Ammon's horn (tissue), 1 donor: ENCODE measurements around the gene ERBB4.

Experiments
- DNase-seq: peaks from one replicate; pipeline ENCODE4 v3.0.0-alpha.2; 2016; ENCODE audit warnings: low spot score

ERBB4 gene

GRCh38 chr2:211333377-211333776 is 1205.2 kb downstream of the ERBB4 start:
- DNase-seq, result no peak

- DNase-seq, result no peak
These were observed 1206.9 kb downstream of the ERBB4 start for GRCh38 chr2:211331736-211332135.

- DNase-seq, result no peak
These were observed 1208.7 kb downstream of the ERBB4 start for GRCh38 chr2:211329882-211330281.

- no peak for DNase-seq
These were observed 1209.2 kb downstream of the ERBB4 start for GRCh38 chr2:211329421-211329820.

DNA sequence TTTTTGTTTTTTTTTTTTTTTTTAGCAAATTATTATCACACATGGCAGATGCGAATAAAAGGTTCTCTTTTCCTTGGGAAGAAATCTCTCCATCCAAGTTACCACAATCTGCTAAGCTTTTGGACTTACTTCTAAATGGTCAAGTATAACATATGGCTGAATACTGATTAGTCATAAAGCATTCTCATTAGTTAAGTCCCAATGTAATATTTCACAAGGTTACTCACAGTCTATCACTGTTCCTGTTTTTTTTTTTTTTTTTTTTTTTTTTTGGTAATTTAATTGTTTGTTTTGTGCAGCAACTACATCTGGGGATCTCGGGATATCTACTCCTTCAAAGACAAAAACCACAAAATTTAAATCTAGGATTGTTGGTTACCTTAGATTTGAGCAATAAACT is 1210.5 kb downstream of the ERBB4 start:
- no peak for DNase-seq
